ENCODE data around the gene IL21R.

DNA sequence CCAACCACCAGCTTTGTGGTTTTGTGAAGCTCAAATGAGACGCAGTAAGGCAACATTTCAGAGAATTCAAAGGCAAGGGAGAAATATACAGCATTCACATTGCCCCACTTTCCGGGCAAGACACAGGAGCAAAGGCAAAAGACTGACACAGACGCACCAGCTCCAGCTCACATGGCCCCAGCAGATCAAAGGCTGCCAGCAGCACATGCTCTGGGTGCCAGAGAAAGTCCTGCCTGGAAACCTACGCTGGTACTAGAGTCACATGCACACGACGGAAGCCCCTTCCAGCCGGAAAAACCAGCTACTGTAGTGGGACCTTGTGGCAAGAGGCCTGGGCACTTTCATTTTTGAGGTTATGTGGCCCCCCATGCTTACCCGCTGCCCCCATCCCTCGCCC is 97.7 kb downstream of the IL21R start:
- TF ChIP-seq NCOR1 (IDR thresholded peaks at IDR 0.05): no peak
- TF ChIP-seq ZNF143 (CRISPR knock-in tag; IDR thresholded peaks at IDR 0.05): no peak
- TF ChIP-seq, protein P1, sequence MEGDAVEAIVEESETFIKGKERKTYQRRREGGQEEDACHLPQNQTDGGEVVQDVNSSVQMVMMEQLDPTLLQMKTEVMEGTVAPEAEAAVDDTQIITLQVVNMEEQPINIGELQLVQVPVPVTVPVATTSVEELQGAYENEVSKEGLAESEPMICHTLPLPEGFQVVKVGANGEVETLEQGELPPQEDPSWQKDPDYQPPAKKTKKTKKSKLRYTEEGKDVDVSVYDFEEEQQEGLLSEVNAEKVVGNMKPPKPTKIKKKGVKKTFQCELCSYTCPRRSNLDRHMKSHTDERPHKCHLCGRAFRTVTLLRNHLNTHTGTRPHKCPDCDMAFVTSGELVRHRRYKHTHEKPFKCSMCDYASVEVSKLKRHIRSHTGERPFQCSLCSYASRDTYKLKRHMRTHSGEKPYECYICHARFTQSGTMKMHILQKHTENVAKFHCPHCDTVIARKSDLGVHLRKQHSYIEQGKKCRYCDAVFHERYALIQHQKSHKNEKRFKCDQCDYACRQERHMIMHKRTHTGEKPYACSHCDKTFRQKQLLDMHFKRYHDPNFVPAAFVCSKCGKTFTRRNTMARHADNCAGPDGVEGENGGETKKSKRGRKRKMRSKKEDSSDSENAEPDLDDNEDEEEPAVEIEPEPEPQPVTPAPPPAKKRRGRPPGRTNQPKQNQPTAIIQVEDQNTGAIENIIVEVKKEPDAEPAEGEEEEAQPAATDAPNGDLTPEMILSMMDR (IDR thresholded peaks at IDR 0.05 in 2 of 3, conservative IDR thresholded peaks at IDR 0.05 in 1 of 3; ENCODE audit: insufficient read depth in 2 of 3, low read depth in 1 of 3, low read length in 3 of 3): no peak
- no peak for TF ChIP-seq ZNF146 (CRISPR knock-in tag; IDR thresholded peaks at IDR 0.05; ENCODE audit: unreplicated experiment)
- no peak for TF ChIP-seq YY1 (IDR thresholded peaks at IDR 0.05; ENCODE audit: borderline replicate concordance in 1 of 3, control insufficient read depth in 1 of 3, extremely low read depth in 1 of 3, insufficient read depth in 3 of 3, insufficient read length in 1 of 3, insufficient replicate concordance in 2 of 3, low read depth in 1 of 3, low read length in 2 of 3)
- TF ChIP-seq, protein P2, sequence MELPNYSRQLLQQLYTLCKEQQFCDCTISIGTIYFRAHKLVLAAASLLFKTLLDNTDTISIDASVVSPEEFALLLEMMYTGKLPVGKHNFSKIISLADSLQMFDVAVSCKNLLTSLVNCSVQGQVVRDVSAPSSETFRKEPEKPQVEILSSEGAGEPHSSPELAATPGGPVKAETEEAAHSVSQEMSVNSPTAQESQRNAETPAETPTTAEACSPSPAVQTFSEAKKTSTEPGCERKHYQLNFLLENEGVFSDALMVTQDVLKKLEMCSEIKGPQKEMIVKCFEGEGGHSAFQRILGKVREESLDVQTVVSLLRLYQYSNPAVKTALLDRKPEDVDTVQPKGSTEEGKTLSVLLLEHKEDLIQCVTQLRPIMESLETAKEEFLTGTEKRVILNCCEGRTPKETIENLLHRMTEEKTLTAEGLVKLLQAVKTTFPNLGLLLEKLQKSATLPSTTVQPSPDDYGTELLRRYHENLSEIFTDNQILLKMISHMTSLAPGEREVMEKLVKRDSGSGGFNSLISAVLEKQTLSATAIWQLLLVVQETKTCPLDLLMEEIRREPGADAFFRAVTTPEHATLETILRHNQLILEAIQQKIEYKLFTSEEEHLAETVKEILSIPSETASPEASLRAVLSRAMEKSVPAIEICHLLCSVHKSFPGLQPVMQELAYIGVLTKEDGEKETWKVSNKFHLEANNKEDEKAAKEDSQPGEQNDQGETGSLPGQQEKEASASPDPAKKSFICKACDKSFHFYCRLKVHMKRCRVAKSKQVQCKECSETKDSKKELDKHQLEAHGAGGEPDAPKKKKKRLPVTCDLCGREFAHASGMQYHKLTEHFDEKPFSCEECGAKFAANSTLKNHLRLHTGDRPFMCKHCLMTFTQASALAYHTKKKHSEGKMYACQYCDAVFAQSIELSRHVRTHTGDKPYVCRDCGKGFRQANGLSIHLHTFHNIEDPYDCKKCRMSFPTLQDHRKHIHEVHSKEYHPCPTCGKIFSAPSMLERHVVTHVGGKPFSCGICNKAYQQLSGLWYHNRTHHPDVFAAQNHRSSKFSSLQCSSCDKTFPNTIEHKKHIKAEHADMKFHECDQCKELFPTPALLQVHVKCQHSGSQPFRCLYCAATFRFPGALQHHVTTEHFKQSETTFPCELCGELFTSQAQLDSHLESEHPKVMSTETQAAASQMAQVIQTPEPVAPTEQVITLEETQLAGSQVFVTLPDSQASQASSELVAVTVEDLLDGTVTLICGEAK (IDR thresholded peaks at IDR 0.05): no peak
- TF ChIP-seq, protein P2 (CRISPR knock-in tag; IDR thresholded peaks at IDR 0.05): no peak
- no peak for TF ChIP-seq NBN (IDR thresholded peaks at IDR 0.05; ENCODE audit: low read depth)
